GM12864 (cell line): Measurements from ENCODE around the gene NR5A2.

Source experiments
- DNase-seq: peaks from one replicate; pipeline ENCODE4 v3.0.0-alpha.2; 2011; ENCODE audit warnings: low read depth
- H3K4me3 ChIP-seq: 2 replicates; pipeline ENCODE4 v1.5.1; 2011; ENCODE audit warnings: mild to moderate bottlenecking, low read depth, low read length, control low read depth
- TF ChIP-seq, protein P1 (sequence below): IDR thresholded peaks from 2 replicates; pipeline ENCODE4 v1.5.1; 2011; ENCODE audit warnings: low read depth, mild to moderate bottlenecking, moderate library complexity, low read length, control low read depth, inconsistent platforms; ENCODE audit errors: missing control alignments

The NR5A2 gene

DNA sequence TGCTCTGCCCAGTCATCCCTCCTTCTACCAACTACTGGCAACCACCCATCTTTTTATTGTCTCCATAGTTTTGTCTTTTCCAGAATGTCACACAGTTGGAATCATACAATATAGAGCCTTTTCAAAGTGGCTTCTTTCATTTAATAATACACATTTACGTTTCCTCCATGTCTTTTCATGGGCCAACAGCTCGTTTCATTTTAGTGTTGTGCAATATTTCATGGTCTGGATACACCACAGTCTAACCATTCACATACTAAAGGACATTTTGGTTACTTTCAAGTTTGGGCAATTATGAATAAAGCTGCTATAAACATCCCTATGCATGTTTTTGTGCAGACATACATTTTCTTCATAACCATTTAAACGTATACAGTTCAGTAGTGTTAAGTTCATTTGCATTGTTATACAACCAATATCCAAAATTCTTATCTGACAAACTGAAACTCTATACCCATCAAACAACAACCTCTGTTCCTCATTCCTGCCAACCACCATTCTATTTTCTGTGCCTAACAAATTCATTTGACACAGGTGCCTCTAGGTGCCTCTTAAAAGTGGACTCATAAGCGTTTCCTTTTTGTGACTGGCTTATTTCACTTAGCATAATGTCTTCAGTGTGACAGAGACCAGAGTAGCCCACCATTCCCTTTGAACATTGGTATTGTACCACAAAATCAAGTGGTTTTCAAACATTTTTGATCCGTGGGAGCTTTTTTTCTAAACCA, 138.1 kb downstream of the NR5A2 start:
- no peak overlapping the region for H3K4me3 ChIP-seq
- TF ChIP-seq, protein P1, sequence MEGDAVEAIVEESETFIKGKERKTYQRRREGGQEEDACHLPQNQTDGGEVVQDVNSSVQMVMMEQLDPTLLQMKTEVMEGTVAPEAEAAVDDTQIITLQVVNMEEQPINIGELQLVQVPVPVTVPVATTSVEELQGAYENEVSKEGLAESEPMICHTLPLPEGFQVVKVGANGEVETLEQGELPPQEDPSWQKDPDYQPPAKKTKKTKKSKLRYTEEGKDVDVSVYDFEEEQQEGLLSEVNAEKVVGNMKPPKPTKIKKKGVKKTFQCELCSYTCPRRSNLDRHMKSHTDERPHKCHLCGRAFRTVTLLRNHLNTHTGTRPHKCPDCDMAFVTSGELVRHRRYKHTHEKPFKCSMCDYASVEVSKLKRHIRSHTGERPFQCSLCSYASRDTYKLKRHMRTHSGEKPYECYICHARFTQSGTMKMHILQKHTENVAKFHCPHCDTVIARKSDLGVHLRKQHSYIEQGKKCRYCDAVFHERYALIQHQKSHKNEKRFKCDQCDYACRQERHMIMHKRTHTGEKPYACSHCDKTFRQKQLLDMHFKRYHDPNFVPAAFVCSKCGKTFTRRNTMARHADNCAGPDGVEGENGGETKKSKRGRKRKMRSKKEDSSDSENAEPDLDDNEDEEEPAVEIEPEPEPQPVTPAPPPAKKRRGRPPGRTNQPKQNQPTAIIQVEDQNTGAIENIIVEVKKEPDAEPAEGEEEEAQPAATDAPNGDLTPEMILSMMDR, result no peak
- no peak for DNase-seq

DNA sequence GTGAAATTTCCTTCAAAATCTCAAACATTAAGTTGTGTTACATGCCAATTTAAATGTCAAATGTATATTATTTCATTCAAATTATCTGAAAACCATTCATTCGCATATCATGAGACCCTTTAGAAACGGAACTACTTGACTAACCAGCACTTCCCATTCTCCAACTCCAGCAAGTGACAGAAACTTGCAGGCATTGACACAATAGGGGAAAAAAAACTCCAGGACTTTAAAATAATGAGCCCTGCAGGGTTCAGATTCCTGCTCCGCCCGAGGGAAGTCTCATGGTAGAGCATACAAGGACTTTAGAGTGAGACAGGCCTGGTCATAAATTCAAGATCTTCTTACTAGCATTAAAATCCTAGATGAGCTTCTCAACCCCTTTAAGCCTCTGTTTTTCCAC, 138.9 kb downstream of the NR5A2 start:
- H3K4me3 ChIP-seq, result no peak overlapping the region
- TF ChIP-seq, protein P1, result no peak
- DNase-seq, result no peak

DNA sequence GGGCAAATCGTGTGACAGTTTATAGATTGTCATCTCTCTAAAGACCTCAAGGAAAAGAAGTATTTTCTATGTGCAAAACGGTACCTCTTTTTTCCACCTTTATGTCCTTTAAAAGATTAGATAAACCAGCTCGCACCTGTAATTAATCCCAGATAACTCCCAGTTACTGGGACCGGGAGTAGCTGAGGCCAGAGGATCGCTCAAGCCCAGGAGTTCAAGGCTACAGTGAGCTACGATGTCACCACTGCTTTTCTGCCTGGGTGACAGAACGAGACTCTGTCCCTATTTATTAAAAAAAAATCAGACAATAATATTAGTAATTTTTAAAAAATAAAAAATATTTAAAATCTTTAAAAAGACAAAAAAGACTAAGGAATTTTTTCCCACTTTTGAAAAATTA, 141.4 kb downstream of the NR5A2 start:
- no peak for DNase-seq
- TF ChIP-seq, protein P1, result no peak
- H3K4me3 ChIP-seq, result no peak overlapping the region

DNA sequence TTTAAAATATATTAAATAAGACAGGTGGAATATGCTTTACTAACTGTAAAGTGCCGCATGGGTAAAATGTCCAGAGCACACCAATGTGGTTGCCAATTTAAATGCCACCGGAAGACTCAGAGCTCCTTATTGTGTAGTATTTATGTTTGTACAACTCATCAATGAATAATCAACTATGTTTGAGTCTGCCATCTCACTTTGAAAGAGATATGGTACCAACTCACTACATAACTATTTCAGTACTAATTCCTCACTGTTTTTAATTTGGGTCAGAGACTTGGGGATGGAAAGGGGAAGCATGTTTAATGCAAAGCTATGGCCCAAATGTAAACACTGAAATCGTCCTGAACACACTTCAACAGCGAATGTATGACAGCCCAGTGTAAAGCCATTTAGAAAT, 144.8 kb downstream of the NR5A2 start:
- TF ChIP-seq, protein P1, result no peak
- no peak for DNase-seq
- H3K4me3 ChIP-seq, result no peak overlapping the region

DNA sequence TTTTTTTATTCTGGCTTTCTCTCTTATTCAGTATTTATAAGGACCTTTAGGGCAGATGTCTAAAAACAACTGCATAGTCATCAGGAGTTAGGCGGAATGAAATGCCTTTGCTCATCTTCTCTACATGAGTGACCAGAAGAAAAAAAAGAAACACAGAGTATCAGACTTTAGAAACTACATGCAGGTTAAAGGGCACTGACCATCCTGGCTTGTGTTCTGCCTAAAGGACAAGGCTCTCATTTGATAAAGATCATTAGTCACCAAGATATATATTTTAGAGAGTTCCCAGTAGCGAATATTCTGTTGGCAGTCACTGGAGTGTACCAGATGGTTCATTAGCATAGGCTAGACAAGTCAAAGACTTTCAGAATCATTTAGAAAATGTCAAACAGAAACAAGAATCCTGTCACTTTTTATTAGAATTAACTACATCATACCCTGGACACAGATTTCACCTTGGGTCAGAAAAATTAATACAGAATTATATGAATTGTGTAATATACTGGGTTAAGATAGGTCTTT, 145.6 kb downstream of the NR5A2 start:
- TF ChIP-seq, protein P1, result no peak
- no peak overlapping the region for H3K4me3 ChIP-seq
- no peak for DNase-seq

DNA sequence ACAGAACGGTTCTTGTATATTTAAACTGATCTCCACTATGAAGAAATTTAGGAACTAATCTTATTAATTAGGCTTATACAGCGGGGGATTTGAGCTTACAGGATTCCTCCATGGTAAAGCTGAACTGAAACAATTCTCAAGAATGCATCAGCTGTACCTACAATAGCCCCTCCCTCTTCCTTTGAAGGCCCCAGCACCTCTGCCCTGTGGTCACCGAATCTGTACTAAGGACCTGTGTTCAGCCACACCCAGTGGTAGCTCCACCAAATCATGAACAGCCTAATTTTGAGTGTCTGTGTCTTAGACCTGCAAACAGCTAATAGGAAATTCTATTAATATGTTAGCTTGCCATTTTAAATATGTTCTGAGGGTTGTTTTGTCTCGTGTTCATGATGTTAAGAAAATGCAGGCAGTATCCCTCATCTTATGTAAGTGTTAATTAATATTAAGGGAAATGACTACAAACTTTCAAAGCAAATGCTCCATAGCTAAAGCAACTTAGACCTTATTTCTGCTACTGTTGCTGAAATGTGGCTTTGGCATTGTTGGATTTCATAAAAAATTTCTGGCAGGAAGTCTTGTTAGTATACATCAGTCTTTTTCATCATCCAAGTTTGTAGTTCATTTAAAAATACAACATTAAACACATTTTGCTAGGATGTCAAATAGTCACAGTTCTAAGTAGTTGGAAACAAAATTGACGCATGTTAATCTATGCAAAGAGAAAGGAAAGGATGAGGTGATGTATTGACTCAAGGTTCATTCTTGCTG, 147.2 kb downstream of the NR5A2 start:
- TF ChIP-seq, protein P1, result no peak
- no peak overlapping the region for H3K4me3 ChIP-seq
- no peak for DNase-seq
